GM23338 (cell line): Measurements from ENCODE around the gene DTNA.

Experiments
- CREB1 ChIP-seq: fragments of 250-450 bp; sonication (Bioruptor Pico); IDR thresholded peaks from 2 replicates; pipeline ENCODE4 v1.5.0; 2020; ENCODE audit warnings: low read depth, mild to moderate bottlenecking, moderate library complexity
- CTCF ChIP-seq, 2 experiments: fragments of 200-600 bp in 1 of 2; sonication (generic) in 1 of 2; conservative IDR thresholded peaks; 2 replicates each; pipeline versions ENCODE4 v1.5.1 to v1.6.1; 2016 to 2017; ENCODE audit warnings: antibody characterized with exemption in 2 of 2, low read depth in 2 of 2, mild to moderate bottlenecking in 2 of 2, moderate library complexity in 1 of 2
- ETS1 ChIP-seq: IDR thresholded peaks from 2 replicates; pipeline ENCODE4 v1.6.1; 2016; ENCODE audit warnings: antibody characterized with exemption
- EZH2 ChIP-seq: fragments of 200-600 bp; sonication (generic); IDR thresholded peaks from one replicate; pipeline ENCODE4 v1.8.0; 2017; ENCODE audit warnings: antibody characterized with exemption, mild to moderate bottlenecking, low read depth; ENCODE audit not compliant: unreplicated experiment
- EZH2phosphoT487 ChIP-seq: fragments of 200-600 bp; sonication (generic); IDR thresholded peaks from one replicate; pipeline ENCODE4 v1.8.1; 2018; ENCODE audit warnings: antibody characterized with exemption; ENCODE audit not compliant: unreplicated experiment
- JUNB ChIP-seq: IDR thresholded peaks from one replicate; pipeline ENCODE4 v1.6.1; 2016; ENCODE audit warnings: antibody characterized with exemption; ENCODE audit not compliant: unreplicated experiment
- NANOG ChIP-seq: IDR thresholded peaks from 2 replicates; pipeline ENCODE4 v1.6.1; 2016; ENCODE audit warnings: antibody characterized with exemption, borderline replicate concordance
- POLR2AphosphoS5 ChIP-seq: IDR thresholded peaks from 2 replicates; pipeline ENCODE4 v1.6.1; 2016; ENCODE audit warnings: antibody characterized with exemption, low read depth
- REST ChIP-seq: IDR thresholded peaks from one replicate; pipeline ENCODE4 v1.6.1; 2018; ENCODE audit warnings: antibody characterized with exemption; ENCODE audit not compliant: unreplicated experiment
- STAT1 ChIP-seq: IDR thresholded peaks from one replicate; pipeline ENCODE4 v1.6.1; 2016; ENCODE audit warnings: antibody characterized with exemption; ENCODE audit not compliant: unreplicated experiment
- ZNF114 ChIP-seq: fragments of 250-450 bp; sonication (Bioruptor Pico); IDR thresholded peaks from 2 replicates; pipeline ENCODE4 v1.5.0; 2020; ENCODE audit warnings: mild to moderate bottlenecking, moderate library complexity
- ZNF331 ChIP-seq: fragments of 250-450 bp; sonication (Bioruptor Pico); IDR thresholded peaks from 2 replicates; pipeline ENCODE4 v1.5.0; 2020; ENCODE audit warnings: low read depth, mild to moderate bottlenecking, moderate library complexity

GRCh38 chr18:34764451-34764850, 54.4 kb downstream of the DTNA start:
- no peak for TF ChIP-seq EZH2
- peak in 1 of 2 experiments; percentile 51; a peak in 3 of 4 replicates for TF ChIP-seq CTCF (conservative IDR thresholded peaks at IDR 0.05; ENCODE audit: low read depth in 2 of 2)
- no peak for TF ChIP-seq CREB1 (CRISPR knock-in tag)
- TF ChIP-seq POLR2AphosphoS5 = no peak
- TF ChIP-seq REST = no peak
- no peak for TF ChIP-seq NANOG
- no peak for TF ChIP-seq ETS1
- no peak for TF ChIP-seq ZNF331 (CRISPR knock-in tag)
- no peak for TF ChIP-seq EZH2phosphoT487
- TF ChIP-seq STAT1 = no peak
- TF ChIP-seq JUNB = no peak
- TF ChIP-seq ZNF114 = no peak
